ENCODE results near the gene CTBP2. TPM values are rescaled to one million over a fixed set of nuclear protein-coding genes. Genes with fewer than 3 reads are reported as not detected.

Gene CTBP2
- total RNA-seq, 1 donor from 2014 or later, result 32.9 TPM

DNA sequence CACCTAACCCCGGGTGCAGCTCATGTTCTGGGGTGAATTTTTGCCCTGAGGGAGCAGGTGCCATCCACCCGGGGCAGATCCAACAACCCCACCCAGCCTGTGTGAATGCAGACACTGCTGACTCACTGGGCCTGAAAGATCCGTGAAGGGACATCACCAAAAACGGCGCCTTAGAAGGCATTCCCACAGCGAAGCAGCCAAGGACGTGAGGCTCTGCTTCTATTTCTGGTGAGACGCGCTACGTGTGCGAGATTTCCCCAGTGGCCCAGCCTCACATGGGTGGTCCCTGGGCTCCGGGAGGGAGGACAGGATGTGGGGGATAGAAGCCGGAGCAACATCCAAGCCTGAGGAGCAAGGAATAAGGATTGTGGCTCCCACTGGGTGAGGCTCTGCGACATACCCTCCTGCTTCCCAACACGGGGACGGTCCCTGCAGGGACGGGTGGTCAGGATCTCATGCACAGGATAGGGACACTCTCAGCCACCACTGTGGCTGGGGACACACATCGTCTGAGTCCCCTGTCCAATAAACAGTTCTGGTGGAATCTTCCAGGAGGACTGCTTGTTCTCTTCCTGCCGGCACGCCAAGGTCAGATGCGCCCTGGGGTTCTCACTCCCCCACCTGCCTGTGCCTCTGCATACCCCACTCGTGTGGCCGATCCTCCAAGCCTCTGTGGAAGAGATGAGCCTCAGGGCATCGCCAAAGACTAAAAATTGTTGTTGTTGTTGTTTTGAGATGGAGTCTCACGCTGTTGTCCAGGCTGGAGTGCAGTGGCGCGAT lies 148.2 kb downstream of the CTBP2 start:
- H3K36me3 ChIP-seq (ENCODE audit: control insufficient read depth in 3 of 3, insufficient read depth in 3 of 3, low read length in 3 of 3), result no peaks in the 10 kb centered on the region
- peaks cover 89 to 100% (median 96%) of the 10 kb centered on the region in 3 donors for H3K4me1 ChIP-seq (ENCODE audit: control insufficient read depth in 3 of 3, insufficient read depth in 3 of 3, low read length in 3 of 3)
- no peaks in the 10 kb centered on the region for H3K27me3 ChIP-seq (ENCODE audit: control insufficient read depth in 3 of 3, insufficient read depth in 3 of 3, low read length in 3 of 3)
- peak overlapping the region; percentile 82 for H3K27ac ChIP-seq (ENCODE audit: low read depth, low read length)
- H3K9ac ChIP-seq (ENCODE audit: low read depth in 1 of 3, low read length in 3 of 3), result peak overlapping the region; percentile 46 to 77 (median 71)
- H3K9me3 ChIP-seq (ENCODE audit: control insufficient read depth in 3 of 3, low read length in 3 of 3), result no peaks in the 10 kb centered on the region
- H3K4me3 ChIP-seq (ENCODE audit: low read length in 3 of 3), result peak overlapping the region; percentile 41 to 52 (median 44)

DNA sequence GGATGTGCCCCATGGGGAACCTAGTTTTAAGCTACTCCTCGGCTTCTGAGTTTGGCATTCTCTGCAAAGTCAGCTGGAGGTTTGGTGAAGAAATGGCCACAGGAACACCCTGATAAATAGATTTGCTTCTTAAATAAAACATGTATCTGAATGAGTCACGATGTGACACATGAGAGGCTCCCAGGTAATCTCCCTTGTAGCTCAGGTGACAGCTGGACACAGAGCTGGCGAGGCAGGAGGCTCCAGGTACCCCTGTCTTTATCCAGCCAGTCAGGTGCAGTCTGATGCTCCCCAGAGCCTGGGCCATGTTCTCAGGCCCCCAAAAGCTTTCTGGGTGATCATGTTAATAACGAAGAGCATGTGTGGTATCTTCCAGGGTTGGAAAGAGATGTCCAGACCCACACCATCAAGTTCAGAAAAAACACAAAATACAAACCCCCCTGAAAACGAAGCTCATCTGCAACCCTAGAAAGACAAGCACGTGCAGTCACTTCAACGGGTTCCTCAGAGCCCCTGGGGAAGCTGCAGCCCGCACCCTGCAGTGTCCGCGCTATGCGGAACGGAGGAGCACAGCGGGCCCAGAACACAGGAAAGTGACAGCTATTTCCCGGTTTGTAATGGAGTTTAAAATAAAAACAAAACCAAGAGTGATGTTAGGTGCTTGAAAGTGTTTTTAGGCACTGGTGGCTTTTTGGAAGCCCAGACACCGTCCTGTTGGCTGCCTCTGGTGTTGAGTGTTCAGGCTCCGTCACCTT lies 149.0 kb downstream of the CTBP2 start:
- Histone ChIP-seq H3K36me3 (ENCODE audit: control insufficient read depth in 3 of 3, insufficient read depth in 3 of 3, low read length in 3 of 3) (no peaks in the 10 kb centered on the region), H3K27me3 (ENCODE audit: control insufficient read depth in 3 of 3, insufficient read depth in 3 of 3, low read length in 3 of 3) (no peaks in the 10 kb centered on the region), H3K4me3 (ENCODE audit: low read length in 3 of 3) (peak overlapping the region; percentile 41 to 52 (median 44)), H3K9me3 (ENCODE audit: control insufficient read depth in 3 of 3, low read length in 3 of 3) (no peaks in the 10 kb centered on the region), H3K4me1 (ENCODE audit: control insufficient read depth in 3 of 3, insufficient read depth in 3 of 3, low read length in 3 of 3) (peaks cover 89 to 100% (median 96%) of the 10 kb centered on the region in 3 donors), H3K9ac (ENCODE audit: low read depth in 1 of 3, low read length in 3 of 3) (peak overlapping the region; percentile 46 to 77 (median 71)), H3K27ac (ENCODE audit: low read depth, low read length) (peak overlapping the region; percentile 82)

DNA sequence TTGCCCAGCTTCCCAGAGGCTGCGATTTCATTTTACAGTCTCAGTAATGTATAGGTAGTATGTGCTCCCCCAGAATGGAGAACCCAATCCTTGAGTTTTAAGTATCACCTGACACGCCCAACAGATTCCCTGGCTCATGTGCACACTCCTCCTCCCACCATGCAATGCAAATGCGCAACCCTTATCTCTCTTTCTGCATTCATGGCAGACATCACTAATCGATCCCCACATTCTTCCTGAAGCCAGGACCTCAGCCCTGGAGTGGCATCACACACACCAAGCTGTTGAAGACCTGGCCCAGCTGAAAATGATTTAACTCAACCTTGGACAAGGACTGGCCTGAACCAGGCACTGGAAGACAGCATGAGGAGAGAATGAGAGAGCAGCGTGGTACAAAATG lies 150.0 kb downstream of the CTBP2 start:
- Histone ChIP-seq H3K27ac (ENCODE audit: low read depth, low read length) (peak overlapping the region; percentile 82), H3K9me3 (ENCODE audit: control insufficient read depth in 3 of 3, low read length in 3 of 3) (no peaks in the 10 kb centered on the region), H3K36me3 (ENCODE audit: control insufficient read depth in 3 of 3, insufficient read depth in 3 of 3, low read length in 3 of 3) (peaks cover 4 to 6% (median 6%) of the 10 kb centered on the region in 3 donors), H3K4me3 (ENCODE audit: low read length in 3 of 3) (peak overlapping the region in 1 of 3 donors; percentile 29), H3K4me1 (ENCODE audit: control insufficient read depth in 3 of 3, insufficient read depth in 3 of 3, low read length in 3 of 3) (peaks cover 80 to 94% (median 88%) of the 10 kb centered on the region in 3 donors), H3K27me3 (ENCODE audit: control insufficient read depth in 3 of 3, insufficient read depth in 3 of 3, low read length in 3 of 3) (no peaks in the 10 kb centered on the region), H3K9ac (ENCODE audit: low read depth in 1 of 3, low read length in 3 of 3) (peak overlapping the region in 1 of 3 donors; percentile 16)

DNA sequence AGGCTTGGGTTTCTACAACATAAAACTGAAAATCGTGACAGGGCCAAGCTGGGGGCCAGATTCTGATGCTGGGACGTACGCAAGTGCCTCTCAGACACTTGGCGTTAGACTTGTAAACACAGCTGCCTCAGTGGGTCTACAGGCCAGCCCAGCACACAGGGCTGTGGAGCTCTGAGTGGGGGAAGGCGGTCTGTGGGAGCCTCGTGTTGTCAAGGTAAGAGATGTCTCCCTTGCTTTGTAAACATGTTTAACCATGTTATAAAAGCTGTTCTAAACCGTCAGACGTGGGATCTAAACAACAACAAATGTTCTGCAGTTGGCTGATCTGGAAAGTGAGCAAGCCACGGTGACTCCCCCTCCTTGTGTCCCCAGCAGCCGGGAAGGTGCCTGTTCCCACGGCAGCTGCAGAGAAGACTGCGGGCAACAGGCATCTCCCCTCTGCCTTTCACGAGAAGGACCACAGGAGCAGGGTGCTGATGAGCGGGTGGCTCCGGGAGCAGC lies 150.7 kb downstream of the CTBP2 start:
- Histone ChIP-seq H3K4me1 (ENCODE audit: control insufficient read depth in 3 of 3, insufficient read depth in 3 of 3, low read length in 3 of 3) (peaks cover 74 to 94% (median 86%) of the 10 kb centered on the region in 3 donors), H3K4me3 (ENCODE audit: low read length in 3 of 3) (peak overlapping the region in 2 of 3 donors; percentile 13 to 29), H3K9me3 (ENCODE audit: control insufficient read depth in 3 of 3, low read length in 3 of 3) (no peaks in the 10 kb centered on the region), H3K9ac (ENCODE audit: low read depth in 1 of 3, low read length in 3 of 3) (peak overlapping the region in 2 of 3 donors; percentile 21 to 33), H3K36me3 (ENCODE audit: control insufficient read depth in 3 of 3, insufficient read depth in 3 of 3, low read length in 3 of 3) (peaks cover 4 to 9% (median 6%) of the 10 kb centered on the region in 3 donors), H3K27me3 (ENCODE audit: control insufficient read depth in 3 of 3, insufficient read depth in 3 of 3, low read length in 3 of 3) (no peaks in the 10 kb centered on the region), H3K27ac (ENCODE audit: low read depth, low read length) (peak overlapping the region; percentile 19)

DNA sequence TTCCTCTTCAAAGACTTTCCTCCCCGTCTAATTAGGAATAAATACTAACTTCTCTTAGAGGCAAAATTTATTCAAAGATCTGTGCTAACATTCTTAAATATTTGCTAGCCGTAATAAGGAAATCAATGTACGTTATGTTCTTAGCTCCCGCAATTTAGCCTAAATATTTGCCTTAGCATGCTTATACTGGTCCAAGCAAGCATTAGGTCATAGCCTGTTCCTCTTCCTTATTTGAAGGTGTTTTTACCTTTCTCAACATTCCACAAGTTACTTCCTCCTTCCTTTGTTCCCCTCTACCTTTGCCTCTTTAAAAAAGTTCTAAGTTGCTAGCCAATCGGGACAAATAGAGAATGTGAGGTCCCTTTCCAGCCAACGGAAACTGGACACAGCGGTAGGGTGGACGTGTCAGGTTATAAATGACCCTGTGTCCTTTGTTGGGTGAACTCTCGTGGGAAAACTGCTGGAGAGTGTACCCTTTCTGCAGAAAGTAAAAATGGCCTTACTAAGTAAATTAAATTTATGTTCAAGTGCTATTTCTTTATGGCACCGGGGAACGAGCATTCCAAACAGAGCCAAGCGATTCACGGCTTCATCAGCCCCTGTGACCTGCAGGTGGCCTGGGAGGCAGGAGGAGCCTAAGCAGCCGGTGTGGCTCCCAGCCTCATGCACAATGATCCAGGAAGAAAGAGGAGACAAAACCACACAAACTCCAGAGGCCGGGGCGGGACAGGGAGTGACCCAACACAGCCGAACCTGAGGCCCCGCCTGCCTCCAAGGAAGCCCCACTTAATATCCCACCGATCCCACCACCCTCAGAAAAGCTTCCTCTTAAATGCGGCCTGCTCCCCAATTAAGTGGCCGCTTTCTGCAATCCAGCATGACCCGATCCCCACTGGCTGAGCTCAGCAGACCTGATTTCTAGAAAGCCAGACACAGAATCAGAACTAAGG lies 151.4 kb downstream of the CTBP2 start:
- peaks cover 4 to 9% (median 6%) of the 10 kb centered on the region in 3 donors for H3K36me3 ChIP-seq (ENCODE audit: control insufficient read depth in 3 of 3, insufficient read depth in 3 of 3, low read length in 3 of 3)
- H3K9ac ChIP-seq (ENCODE audit: low read depth in 1 of 3, low read length in 3 of 3), result peak overlapping the region in 1 of 3 donors; percentile 33
- peaks cover 66 to 89% (median 84%) of the 10 kb centered on the region in 3 donors for H3K4me1 ChIP-seq (ENCODE audit: control insufficient read depth in 3 of 3, insufficient read depth in 3 of 3, low read length in 3 of 3)
- H3K27me3 ChIP-seq (ENCODE audit: control insufficient read depth in 3 of 3, insufficient read depth in 3 of 3, low read length in 3 of 3), result no peaks in the 10 kb centered on the region
- no peaks in the 10 kb centered on the region for H3K9me3 ChIP-seq (ENCODE audit: control insufficient read depth in 3 of 3, low read length in 3 of 3)
- peak overlapping the region; percentile 19 for H3K27ac ChIP-seq (ENCODE audit: low read depth, low read length)
- H3K4me3 ChIP-seq (ENCODE audit: low read length in 3 of 3), result peak overlapping the region in 1 of 3 donors; percentile 13

DNA sequence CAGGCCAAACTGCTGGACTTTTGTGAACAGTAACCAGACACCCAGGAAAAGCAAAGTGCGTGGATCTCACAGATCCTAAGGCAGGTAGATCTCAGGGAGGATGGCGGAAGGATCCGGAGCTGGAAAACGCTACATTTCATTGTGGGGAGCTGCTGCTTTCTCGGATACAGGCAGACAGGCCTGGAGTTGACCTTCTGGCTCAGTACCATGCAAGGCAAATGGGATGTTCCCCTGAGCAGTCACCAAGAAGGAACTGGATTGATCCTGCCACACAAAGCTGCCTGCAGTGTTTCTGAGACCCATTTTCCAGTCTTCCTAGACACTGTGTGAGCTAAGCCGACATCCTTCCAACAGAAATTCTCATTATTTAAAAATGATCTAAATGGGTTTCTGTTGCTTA lies 152.9 kb downstream of the CTBP2 start:
- H3K9me3 ChIP-seq (ENCODE audit: control insufficient read depth in 3 of 3, low read length in 3 of 3), result no peaks in the 10 kb centered on the region
- H3K36me3 ChIP-seq (ENCODE audit: control insufficient read depth in 3 of 3, insufficient read depth in 3 of 3, low read length in 3 of 3), result peaks cover 9 to 17% (median 13%) of the 10 kb centered on the region in 3 donors
- no peak overlapping the region for H3K27ac ChIP-seq (ENCODE audit: low read depth, low read length)
- no peaks in the 10 kb centered on the region for H3K27me3 ChIP-seq (ENCODE audit: control insufficient read depth in 3 of 3, insufficient read depth in 3 of 3, low read length in 3 of 3)
- H3K4me3 ChIP-seq (ENCODE audit: low read length in 3 of 3), result no peak overlapping the region
- H3K9ac ChIP-seq (ENCODE audit: low read depth in 1 of 3, low read length in 3 of 3), result peak overlapping the region in 1 of 3 donors; percentile 54
- H3K4me1 ChIP-seq (ENCODE audit: control insufficient read depth in 3 of 3, insufficient read depth in 3 of 3, low read length in 3 of 3), result peaks cover 57 to 84% (median 77%) of the 10 kb centered on the region in 3 donors

DNA sequence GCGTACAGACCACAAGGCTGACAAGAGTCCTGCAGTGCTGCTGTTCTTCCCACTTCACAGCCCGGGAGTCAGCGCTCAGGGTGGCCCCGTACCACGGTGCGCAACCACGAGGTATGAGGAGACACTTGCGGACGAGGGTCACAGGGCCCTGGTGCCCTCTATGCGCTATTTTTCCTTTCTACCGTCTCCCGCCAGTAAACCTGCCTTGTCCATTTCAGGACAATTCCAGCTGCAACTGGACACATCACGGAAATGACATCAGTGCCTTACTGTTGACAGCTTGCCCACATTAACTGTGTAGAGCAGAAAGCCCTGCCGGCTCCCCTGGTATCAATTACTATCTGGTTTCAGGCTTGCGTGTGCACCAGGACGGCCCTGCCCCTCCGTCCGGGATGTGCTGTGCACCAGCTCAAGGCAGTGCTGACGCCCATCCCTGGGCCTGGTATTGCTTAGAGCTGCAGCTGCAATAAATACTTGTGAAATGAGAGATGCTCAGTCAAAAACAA lies 153.4 kb downstream of the CTBP2 start:
- Histone ChIP-seq H3K4me1 (ENCODE audit: control insufficient read depth in 3 of 3, insufficient read depth in 3 of 3, low read length in 3 of 3) (peaks cover 53 to 84% (median 77%) of the 10 kb centered on the region in 3 donors), H3K9ac (ENCODE audit: low read depth in 1 of 3, low read length in 3 of 3) (peak overlapping the region; percentile 39 to 54 (median 43))

DNA sequence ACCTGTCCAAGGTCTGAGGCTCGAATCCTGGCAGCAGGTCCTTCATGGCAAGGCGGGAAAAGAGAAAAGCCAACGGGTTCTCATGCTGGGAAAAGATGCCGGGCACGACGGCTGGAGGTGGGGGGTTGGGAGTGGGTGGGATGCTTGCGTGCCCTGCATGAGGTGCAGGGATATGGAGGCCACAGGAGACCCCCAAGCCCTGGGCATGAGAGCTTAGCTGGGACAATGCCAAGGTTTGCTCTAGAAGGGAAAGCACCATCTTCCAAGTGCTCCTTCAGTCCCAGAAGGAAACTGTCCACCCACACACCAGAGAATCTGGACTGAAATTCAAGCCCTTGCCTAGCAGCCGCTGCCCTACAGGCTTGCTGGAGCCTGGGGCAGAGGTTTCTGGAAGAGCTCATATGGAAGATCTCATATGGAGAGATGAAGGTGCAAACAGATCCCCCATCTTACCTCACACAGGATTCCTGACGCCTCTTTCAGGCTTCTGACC lies 154.1 kb downstream of the CTBP2 start:
- Histone ChIP-seq H3K9ac (ENCODE audit: low read depth in 1 of 3, low read length in 3 of 3) (peak overlapping the region in 2 of 3 donors; percentile 25 to 43), H3K9me3 (ENCODE audit: control insufficient read depth in 3 of 3, low read length in 3 of 3) (no peaks in the 10 kb centered on the region), H3K27me3 (ENCODE audit: control insufficient read depth in 3 of 3, insufficient read depth in 3 of 3, low read length in 3 of 3) (no peaks in the 10 kb centered on the region), H3K36me3 (ENCODE audit: control insufficient read depth in 3 of 3, insufficient read depth in 3 of 3, low read length in 3 of 3) (peaks cover 12 to 28% (median 19%) of the 10 kb centered on the region in 3 donors), H3K4me3 (ENCODE audit: low read length in 3 of 3) (no peak overlapping the region), H3K4me1 (ENCODE audit: control insufficient read depth in 3 of 3, insufficient read depth in 3 of 3, low read length in 3 of 3) (peaks cover 45 to 84% (median 76%) of the 10 kb centered on the region in 3 donors), H3K27ac (ENCODE audit: low read depth, low read length) (no peak overlapping the region)

More for the DNA sequence above, 153.4 kb downstream of the CTBP2 start:
- Histone ChIP-seq H3K27me3 (ENCODE audit: control insufficient read depth in 3 of 3, insufficient read depth in 3 of 3, low read length in 3 of 3) (no peaks in the 10 kb centered on the region), H3K4me3 (ENCODE audit: low read length in 3 of 3) (peak overlapping the region in 1 of 3 donors; percentile 24), H3K9me3 (ENCODE audit: control insufficient read depth in 3 of 3, low read length in 3 of 3) (no peaks in the 10 kb centered on the region), H3K27ac (ENCODE audit: low read depth, low read length) (no peak overlapping the region), H3K36me3 (ENCODE audit: control insufficient read depth in 3 of 3, insufficient read depth in 3 of 3, low read length in 3 of 3) (peaks cover 12 to 22% (median 17%) of the 10 kb centered on the region in 3 donors)

Data from skeletal muscle tissue (tissue), 4 donors.